ENCODE data around the gene RBM25.
"Not testable (repeated sequence)": the region's sequence is repeated elsewhere in the genome, so short reads cannot be mapped to it uniquely, and the experiment has no call there.

RBM25 gene

GRCh38 chr14:73167727-73168126, 109.4 kb downstream of the RBM25 start:
- intact Hi-C loops (cut with micrococcal nuclease): no loop called here
- H3K27ac Mint-ChIP-seq: no peak overlapping the region
- no peaks in the 10 kb centered on the region for H3K9me3 Mint-ChIP-seq
- H3K36me3 Mint-ChIP-seq (ENCODE audit: low read depth): peaks cover 95% of the 10 kb centered on the region
- no peak overlapping the region for H3K4me3 Mint-ChIP-seq
- no peaks in the 10 kb centered on the region for H3K27me3 Mint-ChIP-seq
- H3K4me1 Mint-ChIP-seq (ENCODE audit: low read depth): no peaks in the 10 kb centered on the region

DNA sequence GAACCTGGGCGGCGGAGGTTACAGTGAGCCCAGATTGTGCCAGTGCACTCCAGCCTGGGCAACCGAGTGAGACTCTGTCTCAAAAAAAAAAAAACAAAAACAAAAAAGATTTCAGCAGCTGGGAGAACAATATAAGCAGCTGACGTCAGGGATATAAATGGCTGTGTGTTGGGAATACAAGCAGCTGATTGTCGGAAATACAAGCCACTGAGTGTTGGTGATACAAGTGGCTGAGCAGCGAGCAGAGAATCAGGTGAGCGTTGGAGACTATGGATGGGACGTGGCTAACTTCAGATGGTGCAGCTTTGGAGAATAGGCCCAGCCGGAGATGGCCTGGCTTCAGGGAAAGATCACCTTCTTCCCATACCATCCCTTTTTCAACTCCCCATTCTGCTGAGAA, 109.9 kb downstream of the RBM25 start:
- no peak overlapping the region for H3K4me3 Mint-ChIP-seq
- no peaks in the 10 kb centered on the region for H3K4me1 Mint-ChIP-seq (ENCODE audit: low read depth)
- intact Hi-C loops (cut with micrococcal nuclease): no loop called here
- no peak overlapping the region for H3K27ac Mint-ChIP-seq
- no peaks in the 10 kb centered on the region for H3K9me3 Mint-ChIP-seq
- H3K27me3 Mint-ChIP-seq: no peaks in the 10 kb centered on the region
- peaks cover 95% of the 10 kb centered on the region for H3K36me3 Mint-ChIP-seq (ENCODE audit: low read depth)

- Mint-ChIP-seq H3K27me3 (no peaks in the 10 kb centered on the region), H3K36me3 (ENCODE audit: low read depth) (peaks cover 95% of the 10 kb centered on the region), H3K27ac (no peak overlapping the region), H3K4me3 (no peak overlapping the region), H3K4me1 (ENCODE audit: low read depth) (no peaks in the 10 kb centered on the region), H3K9me3 (no peaks in the 10 kb centered on the region)
- intact Hi-C loops (cut with micrococcal nuclease): no loop called here
Observed at GRCh38 chr14:73168691-73169090, 110.4 kb downstream of the RBM25 start.

DNA sequence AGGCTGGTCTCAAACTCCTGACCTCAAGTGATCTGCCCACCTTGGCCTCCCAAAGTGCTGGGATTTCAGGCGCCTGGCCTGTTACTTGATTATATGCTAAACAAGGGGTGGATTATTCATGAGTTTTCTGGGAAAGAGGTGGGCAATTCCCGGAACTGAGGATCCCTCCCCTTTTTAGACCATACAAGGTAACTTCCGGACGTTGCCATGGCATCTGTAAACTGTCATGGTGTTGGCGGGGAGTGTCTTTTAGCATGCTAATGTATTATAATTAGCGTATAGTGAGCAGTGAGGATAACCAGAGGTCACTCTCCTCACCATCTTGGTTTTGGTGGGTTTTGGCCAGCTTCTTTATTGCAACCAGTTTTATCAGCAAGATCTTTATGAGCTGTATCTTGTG, 111.5 kb downstream of the RBM25 start:
- H3K27me3 Mint-ChIP-seq; H3K4me1 Mint-ChIP-seq (ENCODE audit: low read depth); H3K27ac Mint-ChIP-seq; H3K4me3 Mint-ChIP-seq; intact Hi-C loops (cut with micrococcal nuclease); H3K9me3 Mint-ChIP-seq: not testable (repeated sequence)
- peaks cover 95% of the 10 kb centered on the region for H3K36me3 Mint-ChIP-seq (ENCODE audit: low read depth)

- no peaks in the 10 kb centered on the region for H3K27me3 Mint-ChIP-seq
- no peak overlapping the region for H3K4me3 Mint-ChIP-seq
- peaks cover 95% of the 10 kb centered on the region for H3K36me3 Mint-ChIP-seq (ENCODE audit: low read depth)
- intact Hi-C loops (cut with micrococcal nuclease): no loop called here
- no peaks in the 10 kb centered on the region for H3K4me1 Mint-ChIP-seq (ENCODE audit: low read depth)
- H3K9me3 Mint-ChIP-seq: no peaks in the 10 kb centered on the region
- H3K27ac Mint-ChIP-seq: no peak overlapping the region
Observed at GRCh38 chr14:73170686-73171085, 112.4 kb downstream of the RBM25 start.

DNA sequence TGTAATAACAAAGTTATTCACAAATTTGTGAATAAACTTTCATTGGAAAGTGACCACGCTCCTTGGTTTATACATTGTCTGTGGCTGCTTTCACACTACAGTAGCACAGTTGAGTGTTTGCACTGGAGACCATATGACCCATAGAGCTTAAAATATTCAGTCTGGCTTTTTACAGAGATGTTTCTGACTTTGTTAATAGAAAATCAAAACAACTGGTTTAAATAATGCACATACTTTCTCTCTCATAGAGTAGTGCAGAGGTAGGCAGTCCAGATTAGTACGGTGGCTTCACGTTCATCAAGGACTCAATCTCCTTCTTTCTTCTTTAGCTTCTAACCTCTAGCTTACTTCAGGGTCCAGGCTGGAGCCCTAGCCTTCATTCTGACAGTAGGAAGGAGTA, 114.2 kb downstream of the RBM25 start:
- Mint-ChIP-seq H3K36me3 (ENCODE audit: low read depth) (peaks cover 100% of the 10 kb centered on the region), H3K27me3 (no peaks in the 10 kb centered on the region), H3K27ac (no peak overlapping the region), H3K4me1 (ENCODE audit: low read depth) (peaks cover 16% of the 10 kb centered on the region), H3K9me3 (no peaks in the 10 kb centered on the region), H3K4me3 (no peak overlapping the region)
- intact Hi-C loops (cut with micrococcal nuclease): no loop called here

DNA sequence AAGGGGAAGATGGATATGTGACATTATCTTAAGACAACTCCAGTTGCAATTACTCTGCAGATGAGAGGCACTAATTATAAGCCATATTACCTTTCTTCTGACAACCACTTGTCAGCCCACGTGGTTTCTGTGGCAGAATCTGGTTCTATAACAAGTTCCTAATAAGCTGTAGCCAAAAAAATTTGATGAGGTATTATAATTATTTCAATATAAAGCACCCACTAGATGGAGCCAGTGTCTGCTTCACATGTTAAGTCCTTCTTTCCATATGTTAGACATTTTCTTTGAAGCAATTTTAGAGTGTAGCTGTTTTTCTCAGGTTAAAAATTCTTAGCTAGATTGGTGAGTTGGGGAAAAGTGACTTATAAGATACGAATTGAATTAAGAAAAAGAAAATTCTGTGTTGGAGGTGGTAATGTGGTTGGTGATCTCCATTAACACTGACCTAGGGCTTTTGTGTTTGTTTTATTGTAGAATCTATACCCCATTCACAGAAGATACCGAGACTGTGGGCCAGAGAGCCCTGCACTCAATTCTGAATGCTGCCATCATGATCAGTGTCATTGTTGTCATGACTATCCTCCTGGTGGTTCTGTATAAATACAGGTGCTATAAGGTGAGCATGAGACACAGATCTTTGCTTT, 114.9 kb downstream of the RBM25 start:
- Mint-ChIP-seq H3K4me1 (ENCODE audit: low read depth) (peaks cover 20% of the 10 kb centered on the region), H3K27me3 (no peaks in the 10 kb centered on the region), H3K36me3 (ENCODE audit: low read depth) (peaks cover 100% of the 10 kb centered on the region), H3K9me3 (no peaks in the 10 kb centered on the region), H3K4me3 (no peak overlapping the region), H3K27ac (no peak overlapping the region)
- intact Hi-C loops (cut with micrococcal nuclease): no loop called here

Data from dendritic cell treated with granulocyte-macrophage colony-stimulating factor and Interleukin-4, amounts not matched to agents 40 ng/mL and 50 ng/mL, for 4 days (primary cell).